ENCODE measurements around the gene DLG5.

DNA sequence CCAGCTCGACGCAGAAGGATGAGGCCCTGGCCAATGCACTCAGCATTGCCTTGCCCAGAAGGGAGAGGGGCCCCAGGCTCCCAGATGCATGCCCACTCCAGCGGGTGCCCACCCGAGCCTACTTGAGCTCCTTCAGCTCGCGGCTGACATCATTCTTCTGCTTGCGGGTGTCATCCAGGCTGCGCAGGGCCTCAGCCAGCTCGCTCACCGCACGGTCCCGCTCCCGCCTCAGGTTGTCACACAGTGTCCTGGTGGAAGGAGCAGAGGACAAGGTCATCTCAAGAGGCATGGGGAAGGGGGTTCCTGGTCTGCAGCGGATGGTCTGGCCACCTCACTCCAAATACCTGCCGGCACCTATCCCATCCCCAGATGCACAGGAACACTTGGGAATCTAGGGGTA, 92.8 kb downstream of the DLG5 start:
- TF ChIP-seq, protein P1, sequence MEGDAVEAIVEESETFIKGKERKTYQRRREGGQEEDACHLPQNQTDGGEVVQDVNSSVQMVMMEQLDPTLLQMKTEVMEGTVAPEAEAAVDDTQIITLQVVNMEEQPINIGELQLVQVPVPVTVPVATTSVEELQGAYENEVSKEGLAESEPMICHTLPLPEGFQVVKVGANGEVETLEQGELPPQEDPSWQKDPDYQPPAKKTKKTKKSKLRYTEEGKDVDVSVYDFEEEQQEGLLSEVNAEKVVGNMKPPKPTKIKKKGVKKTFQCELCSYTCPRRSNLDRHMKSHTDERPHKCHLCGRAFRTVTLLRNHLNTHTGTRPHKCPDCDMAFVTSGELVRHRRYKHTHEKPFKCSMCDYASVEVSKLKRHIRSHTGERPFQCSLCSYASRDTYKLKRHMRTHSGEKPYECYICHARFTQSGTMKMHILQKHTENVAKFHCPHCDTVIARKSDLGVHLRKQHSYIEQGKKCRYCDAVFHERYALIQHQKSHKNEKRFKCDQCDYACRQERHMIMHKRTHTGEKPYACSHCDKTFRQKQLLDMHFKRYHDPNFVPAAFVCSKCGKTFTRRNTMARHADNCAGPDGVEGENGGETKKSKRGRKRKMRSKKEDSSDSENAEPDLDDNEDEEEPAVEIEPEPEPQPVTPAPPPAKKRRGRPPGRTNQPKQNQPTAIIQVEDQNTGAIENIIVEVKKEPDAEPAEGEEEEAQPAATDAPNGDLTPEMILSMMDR (IDR thresholded peaks at IDR 0.05; ENCODE audit: low read depth, low read length) = no peak
- no peak for TF ChIP-seq EZH2phosphoT487 (IDR thresholded peaks at IDR 0.05; ENCODE audit: low read depth)

All from OCI-LY3 (cell line).